Measurements from ENCODE around the gene PBRM1.

DNA sequence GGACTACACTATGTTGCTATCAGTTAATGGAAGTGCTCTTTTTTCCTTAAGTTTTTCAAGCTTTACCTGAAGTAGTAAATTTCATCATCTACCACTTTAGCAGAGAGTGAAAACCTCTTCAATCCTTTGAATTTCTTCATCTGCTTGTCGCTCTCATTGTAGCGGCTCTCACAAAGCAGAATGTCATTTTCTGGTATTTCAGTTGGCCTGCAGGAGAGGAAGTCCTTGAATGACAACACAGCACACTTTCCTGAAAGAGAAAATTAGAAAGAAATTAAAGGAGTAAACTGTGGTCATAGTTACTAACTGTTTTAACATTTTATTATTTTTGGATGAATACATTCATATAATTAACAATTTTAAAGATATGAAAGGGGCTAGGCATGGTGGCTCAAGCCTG, 121.7 kb downstream of the PBRM1 start:
- TF ChIP-seq, protein P1, sequence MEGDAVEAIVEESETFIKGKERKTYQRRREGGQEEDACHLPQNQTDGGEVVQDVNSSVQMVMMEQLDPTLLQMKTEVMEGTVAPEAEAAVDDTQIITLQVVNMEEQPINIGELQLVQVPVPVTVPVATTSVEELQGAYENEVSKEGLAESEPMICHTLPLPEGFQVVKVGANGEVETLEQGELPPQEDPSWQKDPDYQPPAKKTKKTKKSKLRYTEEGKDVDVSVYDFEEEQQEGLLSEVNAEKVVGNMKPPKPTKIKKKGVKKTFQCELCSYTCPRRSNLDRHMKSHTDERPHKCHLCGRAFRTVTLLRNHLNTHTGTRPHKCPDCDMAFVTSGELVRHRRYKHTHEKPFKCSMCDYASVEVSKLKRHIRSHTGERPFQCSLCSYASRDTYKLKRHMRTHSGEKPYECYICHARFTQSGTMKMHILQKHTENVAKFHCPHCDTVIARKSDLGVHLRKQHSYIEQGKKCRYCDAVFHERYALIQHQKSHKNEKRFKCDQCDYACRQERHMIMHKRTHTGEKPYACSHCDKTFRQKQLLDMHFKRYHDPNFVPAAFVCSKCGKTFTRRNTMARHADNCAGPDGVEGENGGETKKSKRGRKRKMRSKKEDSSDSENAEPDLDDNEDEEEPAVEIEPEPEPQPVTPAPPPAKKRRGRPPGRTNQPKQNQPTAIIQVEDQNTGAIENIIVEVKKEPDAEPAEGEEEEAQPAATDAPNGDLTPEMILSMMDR (IDR thresholded peaks at IDR 0.05): no peak
- no peak for TF ChIP-seq POLR2A (IDR thresholded peaks at IDR 0.05)

All from heart left ventricle (tissue), 13 donors.